Left cardiac atrium (tissue), 4 donors: Measurements from ENCODE around the gene CREBRF. TPM values are rescaled to one million over a fixed set of nuclear protein-coding genes. Genes with fewer than 3 reads are reported as not detected.
"Not testable (repeated sequence)": the region's sequence is repeated elsewhere in the genome, so short reads cannot be mapped to it uniquely, and the experiment has no call there.

Source experiments
- ATAC-seq, 2 donors: fragments of 200-7000 bp; cut with Tn5 transposase; one replicate each; pipeline ENCODE4 v1.9.1; 2020; ENCODE audit warnings: mild to moderate bottlenecking in 2 of 2, moderate library complexity in 2 of 2
- DNase-seq: peaks from one replicate; pipeline ENCODE4 v3.0.0-alpha.2; 2020
- intact Hi-C, 2 donors: fragments of 100-400 bp; cut with DNase I; formaldehyde crosslinking; loops; one replicate each; pipeline versions ENCODE4 v1.14.1 to v1.15.1; 2022 to 2023
- long read RNA-seq: library from polyadenylated mRNA; unstranded; transcript quantifications from one replicate; pipeline ENCODE4 v2.0.0, GENCODE V29; 2021
- total RNA-seq, 2 donors: library from RNA; stranded (reverse); fragmentation: NEBNext Ultra II Directional; extraction: Animal tissue kit (Norgen Biotek cat#: 25700); gene quantifications; one replicate each; pipeline ENCODE4 v1.2.1, GENCODE V29; 2021
- donor health status: DM: no; HTN: yes; CAD: no.
- donor health status: DM: no; HTN: yes; CAD: no; lungs with severe emphysema.
- donor health status: DM: yes; HTN: yes; CAD: no.
- donor health status: Dilated cardiomyopathy.

CREBRF gene
- 10 to 100 TPM; 13.2 to 23.9 TPM for total RNA-seq
- long read RNA-seq, partial matches to known transcripts: 0 of 1 reads
- long read RNA-seq, other reads (novel, unspliced or antisense): 0 of 1 reads

GRCh38 chr5:173055983-173056782 is at the start of gene CREBRF:
CREBRF (plus strand) TSS chr5:173056352; CDS start chr5:173080776, 24,424 bp downstream.
- intact Hi-C loops: no loop called here
- ATAC-seq (peak; percentile 92 to 94), DNase-seq (peak; percentile 98)

GRCh38 chr5:173010021-173010420 is 46.1 kb upstream of the CREBRF start:
- no peak for DNase-seq
- intact Hi-C loops: loop anchor here in 1 of 2 donors (10.0 kb wide), 1 partner anchor 135 kb away; the partner anchor contains the start of gene BNIP1
- ATAC-seq: no peak

GRCh38 chr5:173010547-173011464 is 45.3 kb upstream of the CREBRF start:
- ATAC-seq (peak; percentile 84 to 85), DNase-seq (peak; percentile 67)
- intact Hi-C loops: loop anchor here in 1 of 2 donors (10.0 kb wide), 1 partner anchor 134 kb away; the partner anchor contains the start of gene BNIP1

- peak in 1 of 2 donors; percentile 4 for ATAC-seq
- intact Hi-C loops: loop anchor here in 1 of 2 donors (10.0 kb wide), 1 partner anchor 133 kb away; the partner anchor contains the start of gene BNIP1
- DNase-seq: no peak
These were observed 44.6 kb upstream of the CREBRF start for GRCh38 chr5:173011566-173011965.

- no peak for DNase-seq
- peak in 1 of 2 donors; percentile 20 for ATAC-seq
- intact Hi-C loops: loop anchor here in 1 of 2 donors (10.0 kb wide), 1 partner anchor 132 kb away; the partner anchor contains the start of gene BNIP1
These were observed 43.3 kb upstream of the CREBRF start for GRCh38 chr5:173012882-173013281.

- no peak for DNase-seq
These were observed 41.5 kb upstream of the CREBRF start for GRCh38 chr5:173014671-173015070.

GRCh38 chr5:173015192-173015591 is 41.0 kb upstream of the CREBRF start:
- DNase-seq: no peak
- no peak for ATAC-seq
- intact Hi-C loops: loop anchor here in 1 of 2 donors (10.0 kb wide), 1 partner anchor 130 kb away; the partner anchor contains the start of gene BNIP1

More at GRCh38 chr5:173014671-173015070, 41.5 kb upstream of the CREBRF start:
- intact Hi-C loops: loop anchor here in 1 of 2 donors (10.0 kb wide), 1 partner anchor 130 kb away; the partner anchor contains the start of gene BNIP1
- ATAC-seq: no peak

GRCh38 chr5:173015598-173016455 is 40.3 kb upstream of the CREBRF start:
- DNase-seq: no peak
- intact Hi-C loops: loop anchor here in 1 of 2 donors (10.0 kb wide), 1 partner anchor 129 kb away; the partner anchor contains the start of gene BNIP1
- no peak for ATAC-seq

GRCh38 chr5:173016598-173017046 is 39.5 kb upstream of the CREBRF start:
- peak; percentile 74 to 93 for ATAC-seq
- intact Hi-C loops: loop anchor here in 1 of 2 donors (10.0 kb wide), 1 partner anchor 128 kb away; the partner anchor contains the start of gene BNIP1
- peak; percentile 28 for DNase-seq

GRCh38 chr5:173017087-173017486 is 39.1 kb upstream of the CREBRF start:
- intact Hi-C loops: loop anchor here in 1 of 2 donors (10.0 kb wide), 1 partner anchor 128 kb away; the partner anchor contains the start of gene BNIP1
- DNase-seq, ATAC-seq: not testable (repeated sequence)

GRCh38 chr5:173018358-173018757 is 37.8 kb upstream of the CREBRF start:
- ATAC-seq: no peak
- no peak for DNase-seq
- intact Hi-C loops: loop anchor here in 1 of 2 donors (10.0 kb wide), 1 partner anchor 126 kb away; the partner anchor contains the start of gene BNIP1

- ATAC-seq: peak in 1 of 2 donors; percentile 25
- intact Hi-C loops: no loop called here
- DNase-seq: no peak
These were observed 36.0 kb upstream of the CREBRF start for GRCh38 chr5:173020154-173020581.

- ATAC-seq (peak; percentile 72 to 77), DNase-seq (peak; percentile 31)
- intact Hi-C loops: no loop called here
These were observed 35.5 kb upstream of the CREBRF start for GRCh38 chr5:173020643-173021042.

- ATAC-seq: no peak
- no peak for DNase-seq
- intact Hi-C loops: no loop called here
These were observed 30.5 kb upstream of the CREBRF start for GRCh38 chr5:173025651-173026050.

GRCh38 chr5:173027905-173028304 is 28.2 kb upstream of the CREBRF start:
- DNase-seq: no peak
- no peak for ATAC-seq
- intact Hi-C loops: no loop called here

- no peak for DNase-seq
- intact Hi-C loops: no loop called here
- ATAC-seq: no peak
These were observed 27.3 kb upstream of the CREBRF start for GRCh38 chr5:173028811-173029327.

GRCh38 chr5:173029499-173029921 is 26.6 kb upstream of the CREBRF start:
- DNase-seq (no peak), ATAC-seq (peak; percentile 56 to 59)
- intact Hi-C loops: no loop called here
